ENCODE results near the gene PCAT6. TPM values are rescaled to one million over a fixed set of nuclear protein-coding genes. Genes with fewer than 3 reads are reported as not detected.

PCAT6 gene
- total RNA-seq, 6 experiments from 2014 or later: 0.49 to 0.86 TPM; not detected in 4

GRCh38 chr1:202798792-202799331, 11.9 kb upstream of the PCAT6 start:
- ATAC-seq (no peak), DNase-seq (no peak)
- Histone ChIP-seq H3K27ac (no peak overlapping the region), H3K4me1 (peaks cover 0 to 6% (median 0%) of the 10 kb centered on the region in 4 donors), H3K27me3 (no peaks in the 10 kb centered on the region), H3K9me3 (no peaks in the 10 kb centered on the region), H3K36me3 (no peaks in the 10 kb centered on the region), H3K4me3 (no peak overlapping the region)
- intact Hi-C loops (cut with DNase I): no loop called here
- TF ChIP-seq CTCF (IDR thresholded peaks at IDR 0.05) (no peak), POLR2A (IDR thresholded peaks at IDR 0.05) (no peak)
- WGBS (ENCODE audit: insufficient coverage, low coverage, low lambda C conversion rate, missing lambda C conversion rate): 42% methylated on average over 2 of the region's 6 CpGs

- DNase-seq (no peak), ATAC-seq (no peak)
- WGBS (ENCODE audit: insufficient coverage, low coverage, low lambda C conversion rate, missing lambda C conversion rate): 100% methylated on average over 1 of the region's 1 CpG
- intact Hi-C loops (cut with DNase I): no loop called here
- Histone ChIP-seq H3K27me3 (no peaks in the 10 kb centered on the region), H3K4me3 (no peak overlapping the region), H3K27ac (no peak overlapping the region), H3K9me3 (no peaks in the 10 kb centered on the region), H3K36me3 (no peaks in the 10 kb centered on the region), H3K4me1 (peaks cover 0 to 6% (median 0%) of the 10 kb centered on the region in 4 donors)
- TF ChIP-seq POLR2A (IDR thresholded peaks at IDR 0.05) (no peak), CTCF (IDR thresholded peaks at IDR 0.05) (no peak)
Observed at GRCh38 chr1:202800742-202801141, 10.0 kb upstream of the PCAT6 start.

GRCh38 chr1:202801175-202801574, 9.6 kb upstream of the PCAT6 start:
- H3K27ac ChIP-seq: no peak overlapping the region
- no peaks in the 10 kb centered on the region for H3K36me3 ChIP-seq
- no peak for ATAC-seq
- 96% methylated on average over 2 of the region's 2 CpGs for WGBS (ENCODE audit: insufficient coverage, low coverage, low lambda C conversion rate, missing lambda C conversion rate)
- H3K4me3 ChIP-seq: no peak overlapping the region
- DNase-seq: no peak
- H3K9me3 ChIP-seq: no peaks in the 10 kb centered on the region
- TF ChIP-seq CTCF (IDR thresholded peaks at IDR 0.05): no peak
- no peak for TF ChIP-seq POLR2A (IDR thresholded peaks at IDR 0.05)
- intact Hi-C loops (cut with DNase I): no loop called here
- H3K27me3 ChIP-seq: no peaks in the 10 kb centered on the region
- peaks cover 0 to 6% (median 0%) of the 10 kb centered on the region in 4 donors for H3K4me1 ChIP-seq

- Histone ChIP-seq H3K27me3 (no peaks in the 10 kb centered on the region), H3K4me3 (no peak overlapping the region), H3K9me3 (no peaks in the 10 kb centered on the region), H3K4me1 (peaks cover 0 to 9% (median 0%) of the 10 kb centered on the region in 4 donors), H3K27ac (no peak overlapping the region), H3K36me3 (no peaks in the 10 kb centered on the region)
- WGBS (ENCODE audit: insufficient coverage, low coverage, low lambda C conversion rate, missing lambda C conversion rate): 57% methylated on average over 2 of the region's 2 CpGs
- TF ChIP-seq POLR2A (IDR thresholded peaks at IDR 0.05): no peak
- TF ChIP-seq CTCF (IDR thresholded peaks at IDR 0.05): no peak
- ATAC-seq (no peak), DNase-seq (no peak)
- intact Hi-C loops (cut with DNase I): no loop called here
Observed at GRCh38 chr1:202802034-202802433, 8.7 kb upstream of the PCAT6 start.
